HCT116 (cell line): Measurements from ENCODE around the gene TRNAU1AP.

Experiments used
- EZH2phosphoT487 ChIP-seq: fragments of 200-600 bp; IDR thresholded peaks from 2 replicates; pipeline ENCODE4 v1.6.1; 2018; ENCODE audit warnings: antibody characterized with exemption, borderline replicate concordance
- RAD21 ChIP-seq: IDR thresholded peaks from 2 replicates; pipeline ENCODE4 v1.6.1; 2012; ENCODE audit warnings: low read depth, mild to moderate bottlenecking
- SIN3A ChIP-seq: IDR thresholded peaks from 2 replicates; pipeline ENCODE4 v1.6.1; 2012; ENCODE audit warnings: low read depth
- TF ChIP-seq, protein P1 (sequence below), 3 experiments: fragments of 200-600 bp in 1 of 3; sonication (generic) in 1 of 3; IDR thresholded peaks in 2 of 3; conservative IDR thresholded peaks in 1 of 3; 2 replicates each; pipeline ENCODE4 v1.5.1; 2012 to 2017; ENCODE audit warnings: low read depth in 2 of 3, low read length in 2 of 3, antibody characterized with exemption in 1 of 3, borderline replicate concordance in 1 of 3, control low read depth in 1 of 3, mild to moderate bottlenecking in 1 of 3, mixed read lengths in 1 of 3, mixed run types in 1 of 3, moderate library complexity in 1 of 3; ENCODE audit not compliant: insufficient read depth in 1 of 3

DNA sequence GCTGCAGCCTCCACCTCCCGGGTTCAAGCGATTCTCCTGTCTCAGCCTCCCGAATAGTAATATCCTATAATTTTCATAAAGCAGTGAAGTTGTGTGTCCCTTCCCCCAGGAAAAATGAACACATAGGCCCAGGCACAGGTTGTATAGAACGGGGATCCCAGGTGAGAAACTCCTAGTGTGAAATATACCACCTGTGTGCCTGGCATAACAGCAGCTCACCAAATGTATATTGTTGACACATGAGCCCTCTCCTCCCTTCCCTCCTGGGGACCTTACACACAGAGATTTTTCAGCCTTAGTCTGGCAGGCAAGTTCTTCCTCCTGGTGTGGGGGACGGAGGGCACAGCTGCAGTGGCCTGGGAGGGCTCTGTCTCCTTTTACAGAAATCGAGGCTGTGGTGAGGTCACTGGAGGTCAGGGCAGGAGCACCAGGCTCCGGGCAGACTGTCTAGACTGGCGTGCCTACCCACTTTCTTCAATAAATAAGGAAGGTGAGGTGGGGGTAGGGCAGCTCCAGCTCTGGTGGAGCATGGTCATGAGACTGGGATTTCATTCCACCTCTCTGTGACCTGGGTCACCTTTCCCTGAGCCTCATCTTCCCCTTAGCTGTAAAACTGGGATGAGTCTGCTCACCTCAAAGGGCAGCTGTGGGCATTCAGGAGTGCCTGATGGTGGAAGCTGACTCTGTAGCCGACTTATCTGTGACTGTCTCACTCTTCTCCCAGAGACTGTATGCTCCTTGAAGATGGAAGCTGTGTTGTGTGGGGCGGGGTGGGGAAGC, 32.7 kb upstream of the TRNAU1AP start:
- TF ChIP-seq RAD21 = no peak
- TF ChIP-seq, protein P1, sequence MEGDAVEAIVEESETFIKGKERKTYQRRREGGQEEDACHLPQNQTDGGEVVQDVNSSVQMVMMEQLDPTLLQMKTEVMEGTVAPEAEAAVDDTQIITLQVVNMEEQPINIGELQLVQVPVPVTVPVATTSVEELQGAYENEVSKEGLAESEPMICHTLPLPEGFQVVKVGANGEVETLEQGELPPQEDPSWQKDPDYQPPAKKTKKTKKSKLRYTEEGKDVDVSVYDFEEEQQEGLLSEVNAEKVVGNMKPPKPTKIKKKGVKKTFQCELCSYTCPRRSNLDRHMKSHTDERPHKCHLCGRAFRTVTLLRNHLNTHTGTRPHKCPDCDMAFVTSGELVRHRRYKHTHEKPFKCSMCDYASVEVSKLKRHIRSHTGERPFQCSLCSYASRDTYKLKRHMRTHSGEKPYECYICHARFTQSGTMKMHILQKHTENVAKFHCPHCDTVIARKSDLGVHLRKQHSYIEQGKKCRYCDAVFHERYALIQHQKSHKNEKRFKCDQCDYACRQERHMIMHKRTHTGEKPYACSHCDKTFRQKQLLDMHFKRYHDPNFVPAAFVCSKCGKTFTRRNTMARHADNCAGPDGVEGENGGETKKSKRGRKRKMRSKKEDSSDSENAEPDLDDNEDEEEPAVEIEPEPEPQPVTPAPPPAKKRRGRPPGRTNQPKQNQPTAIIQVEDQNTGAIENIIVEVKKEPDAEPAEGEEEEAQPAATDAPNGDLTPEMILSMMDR (IDR thresholded peaks at IDR 0.05 in 2 of 3, conservative IDR thresholded peaks at IDR 0.05 in 1 of 3; ENCODE audit: borderline replicate concordance in 1 of 3, insufficient read depth in 1 of 3, low read depth in 2 of 3, low read length in 2 of 3) = no peak
- no peak for TF ChIP-seq EZH2phosphoT487
- TF ChIP-seq SIN3A = no peak
